Astrocyte (in vitro differentiated cells and primary cell): ENCODE results near the gene C1QTNF1. TPM values are rescaled to one million over a fixed set of nuclear protein-coding genes. Genes with fewer than 3 reads are reported as not detected.
A peak's percentile ranks its signal among the peaks of the same experiment; 100 is the strongest.

ENCODE experiments used
- DNase-seq: peaks from one replicate; pipeline ENCODE4 v3.0.0-alpha.2; 2010; ENCODE audit warnings: low read depth
- FAIRE-seq: peaks from 2 replicates; lab custom pipeline; 2011; peaks lifted over from hg19 to GRCh38; lab: Jason Lieb, UNC
- H2AFZ ChIP-seq: 2 replicates; pipeline ENCODE4 v1.6.0; 2012; ENCODE audit warnings: low read depth, low read length, inconsistent platforms
- H3K27ac ChIP-seq: 2 replicates; pipeline ENCODE4 v1.5.1; 2011; ENCODE audit warnings: low read depth, low read length, inconsistent platforms
- H3K27me3 ChIP-seq: 2 replicates; pipeline ENCODE4 v1.6.0; 2011; ENCODE audit warnings: low read length, inconsistent platforms; ENCODE audit not compliant: insufficient read depth
- H3K36me3 ChIP-seq: 2 replicates; pipeline ENCODE4 v1.5.1; 2011; ENCODE audit warnings: low read length, inconsistent platforms; ENCODE audit not compliant: insufficient read depth
- H3K4me1 ChIP-seq: 2 replicates; pipeline ENCODE4 v1.5.1; 2011; ENCODE audit warnings: low read length, inconsistent platforms; ENCODE audit not compliant: insufficient read depth
- H3K4me2 ChIP-seq: 2 replicates; pipeline ENCODE4 v1.6.0; 2012; ENCODE audit warnings: low read length, inconsistent platforms
- H3K4me3 ChIP-seq: 2 replicates; pipeline ENCODE4 v1.5.1; 2011; ENCODE audit warnings: low read depth, mild to moderate bottlenecking, low read length, inconsistent platforms; ENCODE audit not compliant: insufficient read depth
- H3K79me2 ChIP-seq: 2 replicates; pipeline ENCODE4 v1.6.0; 2012; ENCODE audit warnings: mild to moderate bottlenecking, low read length, inconsistent platforms; ENCODE audit not compliant: insufficient read depth
- H3K9ac ChIP-seq: 2 replicates; pipeline ENCODE4 v1.6.0; 2012; ENCODE audit warnings: mild to moderate bottlenecking, low read length, inconsistent platforms
- H3K9me3 ChIP-seq: 2 replicates; pipeline ENCODE4 v1.5.1; 2012; ENCODE audit warnings: low read depth, mild to moderate bottlenecking, low read length, inconsistent platforms; ENCODE audit not compliant: insufficient read depth
- H4K20me1 ChIP-seq: 2 replicates; pipeline ENCODE4 v1.6.0; 2012; ENCODE audit warnings: low read length, inconsistent platforms; ENCODE audit not compliant: insufficient read depth
- H3K27ac Mint-ChIP-seq: one replicate; pipeline ENCODE4 v1.8.0; 2021; ENCODE audit warnings: mild to moderate bottlenecking, mixed read lengths; ENCODE audit not compliant: unreplicated experiment
- H3K27me3 Mint-ChIP-seq: one replicate; pipeline ENCODE4 v1.8.0; 2021; ENCODE audit warnings: low read depth, mixed read lengths; ENCODE audit not compliant: unreplicated experiment
- H3K36me3 Mint-ChIP-seq: one replicate; pipeline ENCODE4 v1.8.0; 2021; ENCODE audit warnings: low read depth, mixed read lengths; ENCODE audit not compliant: unreplicated experiment
- H3K4me1 Mint-ChIP-seq: one replicate; pipeline ENCODE4 v1.8.0; 2021; ENCODE audit warnings: low read depth, mixed read lengths; ENCODE audit not compliant: unreplicated experiment
- H3K4me3 Mint-ChIP-seq: one replicate; pipeline ENCODE4 v1.8.0; 2021; ENCODE audit warnings: mild to moderate bottlenecking, moderate library complexity, mixed read lengths; ENCODE audit not compliant: unreplicated experiment
- H3K9me3 Mint-ChIP-seq: one replicate; pipeline ENCODE4 v1.8.0; 2021; ENCODE audit warnings: mild to moderate bottlenecking, mixed read lengths; ENCODE audit not compliant: unreplicated experiment
- EZH2 ChIP-seq: IDR thresholded peaks from 2 replicates; pipeline ENCODE4 v1.6.1; 2012; ENCODE audit warnings: mild to moderate bottlenecking, low read length, inconsistent platforms; ENCODE audit not compliant: insufficient read depth
- total RNA-seq: library from RNA; stranded (reverse); gene quantifications from 2 replicates; pipeline ENCODE4 v1.2.1, GENCODE V29; 2021
- TF ChIP-seq, protein P1 (sequence below): IDR thresholded peaks from 2 replicates; pipeline ENCODE4 v1.5.1; 2011; ENCODE audit warnings: low read depth, mild to moderate bottlenecking, inconsistent platforms, low read length, moderate library complexity; ENCODE audit not compliant: insufficient read depth

C1QTNF1 gene
- total RNA-seq, 1 donor from 2014 or later: 2.2 TPM

DNA sequence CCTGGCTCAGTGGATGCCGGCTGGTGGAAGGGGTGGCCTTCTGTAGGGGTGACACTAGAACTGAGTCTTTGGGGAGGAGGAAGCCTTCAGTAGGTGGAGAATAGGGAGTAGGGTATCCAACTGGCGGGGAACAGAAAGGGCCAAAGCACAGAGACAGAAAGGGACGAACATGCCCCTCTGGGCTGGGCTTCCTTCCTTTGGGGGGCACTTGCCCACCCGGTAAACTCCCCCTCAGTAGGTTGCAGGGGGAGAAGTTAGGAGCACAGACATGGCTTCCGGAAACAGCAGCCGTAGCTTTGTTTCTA lies 51.4 kb downstream of the C1QTNF1 start:
- Histone ChIP-seq H3K36me3 (no peaks in the 10 kb centered on the region), H3K4me1 (peaks cover 10% of the 10 kb centered on the region), H4K20me1 (peaks cover 2% of the 10 kb centered on the region), H2AFZ (peak overlapping the region; percentile 78), H3K27ac (no peak overlapping the region), H3K9ac (peak overlapping the region; percentile 81), H3K4me3 (peak overlapping the region; percentile 67), H3K4me2 (peak overlapping the region; percentile 97), H3K9me3 (no peaks in the 10 kb centered on the region), H3K79me2 (no peaks in the 10 kb centered on the region), H3K27me3 (no peaks in the 10 kb centered on the region)
- peak overlapping the region; percentile 91 for H3K4me3 Mint-ChIP-seq
- H3K27ac Mint-ChIP-seq: peak overlapping the region; percentile 79
- FAIRE-seq (no peak), DNase-seq (no peak)
- TF ChIP-seq, protein P1, sequence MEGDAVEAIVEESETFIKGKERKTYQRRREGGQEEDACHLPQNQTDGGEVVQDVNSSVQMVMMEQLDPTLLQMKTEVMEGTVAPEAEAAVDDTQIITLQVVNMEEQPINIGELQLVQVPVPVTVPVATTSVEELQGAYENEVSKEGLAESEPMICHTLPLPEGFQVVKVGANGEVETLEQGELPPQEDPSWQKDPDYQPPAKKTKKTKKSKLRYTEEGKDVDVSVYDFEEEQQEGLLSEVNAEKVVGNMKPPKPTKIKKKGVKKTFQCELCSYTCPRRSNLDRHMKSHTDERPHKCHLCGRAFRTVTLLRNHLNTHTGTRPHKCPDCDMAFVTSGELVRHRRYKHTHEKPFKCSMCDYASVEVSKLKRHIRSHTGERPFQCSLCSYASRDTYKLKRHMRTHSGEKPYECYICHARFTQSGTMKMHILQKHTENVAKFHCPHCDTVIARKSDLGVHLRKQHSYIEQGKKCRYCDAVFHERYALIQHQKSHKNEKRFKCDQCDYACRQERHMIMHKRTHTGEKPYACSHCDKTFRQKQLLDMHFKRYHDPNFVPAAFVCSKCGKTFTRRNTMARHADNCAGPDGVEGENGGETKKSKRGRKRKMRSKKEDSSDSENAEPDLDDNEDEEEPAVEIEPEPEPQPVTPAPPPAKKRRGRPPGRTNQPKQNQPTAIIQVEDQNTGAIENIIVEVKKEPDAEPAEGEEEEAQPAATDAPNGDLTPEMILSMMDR: no peak
- peaks cover 4% of the 10 kb centered on the region for H3K36me3 Mint-ChIP-seq
- peaks cover 6% of the 10 kb centered on the region for H3K4me1 Mint-ChIP-seq
- no peaks in the 10 kb centered on the region for H3K9me3 Mint-ChIP-seq
- peaks cover 12% of the 10 kb centered on the region for H3K27me3 Mint-ChIP-seq

DNA sequence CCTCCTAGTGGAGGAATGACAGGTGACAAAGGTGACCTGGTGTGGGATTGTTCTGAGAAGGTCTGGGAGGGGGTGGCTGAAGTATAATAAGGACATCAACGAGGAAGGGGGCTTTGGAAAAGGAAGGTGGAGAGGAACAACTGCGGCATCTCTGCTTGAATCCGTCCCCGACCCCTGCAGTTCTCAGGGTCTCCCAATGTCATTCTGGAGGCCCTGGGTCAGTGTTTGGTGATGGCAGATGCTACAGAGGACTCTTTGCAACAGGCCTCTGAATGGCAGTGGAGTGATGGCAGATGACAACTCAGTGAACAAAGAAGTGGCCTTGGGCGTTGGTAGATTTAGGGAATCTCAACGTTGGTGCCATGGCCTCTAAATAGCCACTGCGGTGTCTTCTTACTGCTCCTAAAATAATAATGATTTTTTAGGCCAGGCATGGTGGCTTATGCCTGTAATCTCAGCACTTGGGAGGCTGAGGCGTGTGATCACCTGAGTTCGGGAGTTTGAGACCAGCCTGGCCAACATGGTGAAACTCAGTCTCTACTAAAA lies 52.0 kb downstream of the C1QTNF1 start:
- peak overlapping the region; percentile 67 for H3K4me3 ChIP-seq
- H3K9ac ChIP-seq: peak overlapping the region; percentile 81

DNA sequence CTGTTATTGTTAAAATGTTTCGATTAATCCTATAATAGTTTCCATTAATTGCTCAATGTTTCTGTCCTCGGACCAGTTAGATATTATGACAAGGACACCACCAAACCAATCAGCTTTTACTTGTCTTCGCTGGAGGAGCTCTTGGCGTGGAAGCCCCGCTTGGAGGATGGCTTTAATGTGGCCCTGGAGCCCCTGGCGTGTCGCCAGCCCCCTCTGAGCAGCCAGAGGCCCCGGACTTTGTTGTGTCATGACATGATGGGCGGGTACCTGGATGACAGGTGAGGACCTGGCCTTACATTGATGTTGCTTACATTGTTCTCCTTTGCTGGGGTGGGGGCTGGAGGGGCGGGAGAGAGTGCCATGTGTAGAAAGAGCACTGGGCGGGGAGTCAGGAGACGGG lies 53.6 kb downstream of the C1QTNF1 start:
- TF ChIP-seq EZH2: no peak
- TF ChIP-seq, protein P1: no peak
- Histone ChIP-seq H3K9me3 (no peaks in the 10 kb centered on the region), H4K20me1 (peaks cover 2% of the 10 kb centered on the region), H3K79me2 (no peaks in the 10 kb centered on the region), H2AFZ (no peak overlapping the region), H3K36me3 (no peaks in the 10 kb centered on the region), H3K4me2 (no peak overlapping the region), H3K27me3 (no peaks in the 10 kb centered on the region), H3K4me1 (peaks cover 10% of the 10 kb centered on the region), H3K4me3 (no peak overlapping the region), H3K27ac (no peak overlapping the region), H3K9ac (no peak overlapping the region)
- Mint-ChIP-seq H3K4me3 (no peak overlapping the region), H3K4me1 (peaks cover 6% of the 10 kb centered on the region), H3K9me3 (no peaks in the 10 kb centered on the region), H3K36me3 (peaks cover 10% of the 10 kb centered on the region), H3K27ac (no peak overlapping the region), H3K27me3 (peaks cover 1% of the 10 kb centered on the region)
- FAIRE-seq: no peak
- no peak for DNase-seq

More for the DNA sequence above, 52.0 kb downstream of the C1QTNF1 start:
- no peak for FAIRE-seq
- no peak for DNase-seq
- no peak overlapping the region for H2AFZ ChIP-seq
- H3K9me3 Mint-ChIP-seq: no peaks in the 10 kb centered on the region
- no peaks in the 10 kb centered on the region for H3K36me3 ChIP-seq
- H3K79me2 ChIP-seq: no peaks in the 10 kb centered on the region
- H3K4me3 Mint-ChIP-seq: peak overlapping the region; percentile 91
- peaks cover 10% of the 10 kb centered on the region for H3K27me3 Mint-ChIP-seq
- TF ChIP-seq, protein P1: no peak
- TF ChIP-seq EZH2: no peak
- H3K27ac ChIP-seq: no peak overlapping the region
- H3K4me1 ChIP-seq: peaks cover 10% of the 10 kb centered on the region
- H3K36me3 Mint-ChIP-seq: peaks cover 8% of the 10 kb centered on the region
- no peaks in the 10 kb centered on the region for H3K27me3 ChIP-seq
- H3K9me3 ChIP-seq: no peaks in the 10 kb centered on the region
- peaks cover 6% of the 10 kb centered on the region for H3K4me1 Mint-ChIP-seq
- H3K4me2 ChIP-seq: peak overlapping the region; percentile 97
- H3K27ac Mint-ChIP-seq: peak overlapping the region; percentile 79
- H4K20me1 ChIP-seq: peaks cover 2% of the 10 kb centered on the region
